HG03558 (cell line): Measurements from ENCODE around the gene FGF19.

ENCODE experiments used
- ATAC-seq: cut with Tn5 transposase; IDR thresholded peaks from one replicate; pipeline ENCODE4 v1.9.1; 2021; ENCODE audit warnings: moderate number of reproducible peaks; ENCODE audit not compliant: unreplicated experiment; ENCODE audit errors: extremely low read depth

The FGF19 gene

GRCh38 chr11:69674886-69675714 lies 28.7 kb downstream of the FGF19 start, which contains the start of gene LTO1:
Gene LTO1, minus strand, starts transcription at chr11:69675353. Its CDS starts 114 bp downstream, at chr11:69675239.
- peak; percentile 55 for ATAC-seq

GRCh38 chr11:69674267-69674885 lies 29.4 kb downstream of the FGF19 start:
- ATAC-seq = no peak

DNA sequence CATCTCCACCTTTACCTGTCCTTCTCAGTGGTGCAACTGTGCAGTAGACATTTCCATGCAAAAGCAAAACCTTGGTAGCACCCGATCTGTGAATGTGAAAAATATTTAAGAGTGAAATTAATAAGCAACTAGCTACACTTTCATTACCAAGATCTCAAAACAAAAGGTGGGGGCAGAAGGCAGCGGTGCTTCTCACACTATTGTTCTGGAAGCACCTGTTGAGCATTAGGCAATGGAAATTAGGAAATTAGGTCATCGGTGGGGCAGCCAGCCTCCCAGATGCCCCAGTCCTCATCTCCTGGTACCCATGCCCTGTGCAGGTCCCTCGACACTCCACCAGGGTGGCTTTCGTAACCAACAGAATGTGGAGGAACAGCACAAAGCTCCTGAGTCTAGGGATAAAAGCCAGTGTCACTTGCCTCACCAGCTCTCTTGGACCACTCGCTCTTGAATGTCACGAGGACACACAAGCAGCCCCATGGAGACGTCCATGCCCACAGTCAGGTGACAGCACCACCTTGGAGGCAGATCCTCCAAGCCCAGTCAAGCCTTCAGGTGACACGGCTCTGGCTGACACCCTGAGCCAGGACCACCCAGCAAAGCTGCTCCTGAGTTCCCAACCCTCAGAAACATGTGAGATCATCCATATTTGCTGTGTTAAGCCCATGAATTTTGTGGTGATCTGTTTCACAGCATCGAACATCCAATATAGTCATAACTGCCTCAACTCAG lies 31.9 kb downstream of the FGF19 start:
- no peak for ATAC-seq

- ATAC-seq = no peak
These were observed 33.5 kb downstream of the FGF19 start for GRCh38 chr11:69670158-69670845.

DNA sequence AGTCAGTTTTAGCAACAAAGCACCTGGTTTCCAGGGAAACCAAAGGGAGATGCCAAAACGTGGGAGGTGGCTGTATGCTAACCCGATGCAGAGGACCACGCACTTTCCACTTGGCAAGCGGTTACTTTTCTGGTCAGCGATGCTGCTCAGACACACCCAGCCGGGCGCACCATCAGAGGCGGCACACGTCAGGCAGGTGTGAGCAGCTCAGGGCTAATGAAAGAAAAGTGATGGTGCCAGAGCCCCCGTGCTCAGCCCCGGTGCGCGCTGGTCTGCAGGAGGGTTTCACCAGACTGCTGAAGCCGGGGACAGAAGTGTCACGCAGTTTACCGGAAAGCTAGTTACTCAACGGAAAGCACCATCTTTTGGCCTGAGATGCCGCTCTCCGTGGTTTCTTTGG lies 34.3 kb downstream of the FGF19 start:
- ATAC-seq = no peak

DNA sequence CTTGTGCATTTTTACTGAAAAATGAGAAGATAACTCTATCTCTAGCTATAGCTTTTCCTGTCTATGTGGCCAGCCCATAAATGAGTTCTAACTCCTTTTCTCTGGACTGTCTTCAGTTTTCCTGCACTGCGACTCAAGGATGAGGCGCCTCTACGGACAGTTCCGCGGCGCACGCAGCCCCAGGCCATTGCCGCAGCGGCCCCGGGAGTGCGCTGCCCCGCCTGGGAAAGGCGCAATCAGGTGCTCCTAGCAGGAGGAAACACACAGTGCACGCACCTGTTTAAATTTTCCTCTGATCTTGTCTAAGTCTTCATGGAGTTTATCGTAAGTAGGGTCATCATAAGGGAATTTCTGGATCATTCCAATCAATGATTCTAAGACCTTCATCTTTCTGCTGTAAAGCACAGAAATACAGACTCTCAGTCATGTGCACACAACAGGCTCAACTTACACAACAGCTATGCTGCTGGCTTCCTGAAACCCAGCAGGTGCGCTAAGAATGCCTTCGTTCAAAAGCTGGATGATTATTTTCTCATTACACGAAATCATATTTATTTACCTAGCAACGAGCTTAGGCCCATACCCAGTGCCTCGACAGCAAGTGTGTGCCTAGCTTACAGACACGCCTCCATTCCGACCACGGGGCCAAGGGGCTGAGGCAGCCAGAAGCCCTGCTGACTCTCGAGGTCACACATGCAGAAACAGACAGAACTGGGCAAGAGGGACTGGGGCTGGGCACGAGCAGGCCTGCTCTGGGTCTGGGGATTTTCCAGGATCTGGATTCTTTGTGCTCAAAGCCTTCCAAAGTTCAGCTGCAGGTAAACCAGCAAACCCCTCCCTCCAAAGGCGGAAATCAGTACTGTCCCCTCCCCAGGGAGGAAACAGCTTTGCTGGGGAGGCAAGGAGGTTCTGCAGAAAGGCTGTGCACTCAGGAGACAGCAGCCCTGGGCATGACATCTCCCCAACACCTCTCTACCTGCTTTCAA lies 35.9 kb downstream of the FGF19 start:
- no peak for ATAC-seq

DNA sequence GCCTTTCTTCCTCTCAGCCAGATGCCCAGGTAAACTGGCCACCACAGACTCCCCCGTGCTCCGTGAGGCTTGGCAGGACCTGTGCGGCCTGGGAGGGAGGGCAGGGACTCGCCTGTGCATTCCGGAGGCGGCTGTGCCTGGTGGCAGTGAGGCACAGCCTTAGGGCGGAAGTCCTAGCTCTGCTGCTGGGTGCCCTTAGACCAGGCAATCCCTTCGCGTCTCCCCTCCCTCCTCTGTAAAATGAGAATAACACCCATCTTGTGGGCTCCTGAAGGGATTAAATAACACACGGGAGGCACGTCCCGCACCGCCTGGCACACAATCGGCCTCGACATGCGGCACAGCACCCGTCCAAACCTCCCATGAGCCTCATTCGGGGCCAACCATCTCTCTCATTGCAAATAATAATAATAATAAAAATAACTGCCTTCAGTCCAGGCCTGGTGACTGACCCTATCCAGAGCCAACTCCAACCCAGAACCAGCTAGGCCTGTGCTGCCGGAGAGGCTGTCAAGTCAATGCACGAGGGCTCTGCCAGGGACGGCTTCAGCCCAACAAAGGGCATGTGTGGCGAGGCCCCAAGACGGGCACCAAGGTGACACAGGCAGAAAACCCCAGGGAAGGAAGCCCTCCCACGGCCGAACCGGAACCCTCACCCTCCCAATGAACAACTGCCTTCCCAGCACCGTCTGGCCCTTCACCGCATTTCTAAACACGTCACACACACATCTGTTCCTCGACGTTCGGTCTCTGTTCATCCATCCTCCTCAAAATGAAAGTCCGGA lies 36.9 kb downstream of the FGF19 start:
- no peak for ATAC-seq

GRCh38 chr11:69666261-69666660 lies 37.6 kb downstream of the FGF19 start:
- ATAC-seq = no peak

DNA sequence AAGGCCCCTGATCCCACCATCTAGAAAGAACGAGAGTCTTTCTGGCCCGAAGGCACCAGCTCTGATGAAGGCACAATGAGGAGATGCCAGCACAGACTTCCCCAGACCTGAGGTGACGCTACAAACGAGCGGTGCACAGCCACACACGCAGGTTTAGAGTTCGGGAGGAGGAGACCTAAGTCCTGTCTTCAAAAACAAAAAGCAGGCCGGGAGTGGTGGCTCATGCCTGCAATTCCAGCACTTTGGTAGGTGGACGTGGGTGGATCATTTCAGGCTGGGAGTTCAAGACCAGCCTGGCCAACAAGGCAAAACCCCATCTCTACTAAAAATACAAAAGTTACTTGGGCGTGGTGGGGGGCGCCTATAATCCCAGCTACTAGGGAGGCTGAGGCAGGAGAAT lies 38.2 kb downstream of the FGF19 start:
- no peak for ATAC-seq

- no peak for ATAC-seq
These were observed 38.9 kb downstream of the FGF19 start for GRCh38 chr11:69664901-69665300.

- no peak for ATAC-seq
These were observed 39.6 kb downstream of the FGF19 start for GRCh38 chr11:69664103-69664775.

- ATAC-seq = no peak
These were observed 40.5 kb downstream of the FGF19 start for GRCh38 chr11:69663326-69663725.

DNA sequence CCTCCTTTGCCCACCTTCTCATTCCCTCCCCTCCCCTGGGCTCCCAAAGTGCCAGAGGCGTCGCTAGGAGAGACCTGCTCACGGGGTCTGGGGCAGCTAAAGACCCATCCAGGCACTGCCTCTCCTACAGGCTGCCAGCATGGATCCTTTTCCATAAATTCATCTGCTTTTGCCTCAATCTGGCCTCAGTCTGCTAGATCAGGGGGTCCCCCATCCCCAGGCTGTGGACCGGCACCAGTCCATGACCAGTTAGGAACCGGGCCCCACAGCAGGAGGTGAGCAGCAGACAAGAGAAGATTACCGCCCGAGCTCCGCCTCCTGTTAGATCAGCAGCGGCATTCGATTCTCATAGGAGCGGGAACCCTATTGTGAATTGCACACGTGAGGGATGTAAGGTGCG lies 41.0 kb downstream of the FGF19 start:
- ATAC-seq = no peak

GRCh38 chr11:69662021-69662698 lies 41.7 kb downstream of the FGF19 start:
- no peak for ATAC-seq

- no peak for ATAC-seq
These were observed 42.5 kb downstream of the FGF19 start for GRCh38 chr11:69661413-69661715.

GRCh38 chr11:69660001-69660500 lies 43.8 kb downstream of the FGF19 start:
- no peak for ATAC-seq

DNA sequence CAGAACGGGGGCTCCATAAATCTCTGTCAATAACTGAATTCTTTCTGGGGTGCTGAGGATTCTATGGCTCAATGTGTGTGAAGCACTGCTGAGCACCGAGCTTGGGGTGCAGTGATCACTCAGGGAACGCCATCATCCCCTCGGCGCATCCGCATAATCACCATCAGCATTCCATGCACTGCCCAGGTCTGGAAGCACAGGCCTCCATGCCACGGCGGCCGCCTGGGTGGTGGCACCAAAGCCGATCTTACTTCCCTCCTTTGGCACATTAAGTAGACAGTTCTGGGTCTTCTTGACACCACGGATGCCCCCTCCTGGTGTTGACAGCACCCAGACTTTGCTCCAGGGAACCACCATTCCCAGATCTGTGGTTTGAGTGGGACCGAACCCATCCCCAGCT lies 44.2 kb downstream of the FGF19 start:
- ATAC-seq = no peak
